ENCODE measurements around the gene TRIM24. TPM values are rescaled to one million over a fixed set of nuclear protein-coding genes. Genes with fewer than 3 reads are reported as not detected.
"Not testable (repeated sequence)": the region's sequence is repeated elsewhere in the genome, so short reads cannot be mapped to it uniquely, and the experiment has no call there.

TRIM24 gene
- total RNA-seq, 1 experiment from 2014 or later: 29.8 TPM

DNA sequence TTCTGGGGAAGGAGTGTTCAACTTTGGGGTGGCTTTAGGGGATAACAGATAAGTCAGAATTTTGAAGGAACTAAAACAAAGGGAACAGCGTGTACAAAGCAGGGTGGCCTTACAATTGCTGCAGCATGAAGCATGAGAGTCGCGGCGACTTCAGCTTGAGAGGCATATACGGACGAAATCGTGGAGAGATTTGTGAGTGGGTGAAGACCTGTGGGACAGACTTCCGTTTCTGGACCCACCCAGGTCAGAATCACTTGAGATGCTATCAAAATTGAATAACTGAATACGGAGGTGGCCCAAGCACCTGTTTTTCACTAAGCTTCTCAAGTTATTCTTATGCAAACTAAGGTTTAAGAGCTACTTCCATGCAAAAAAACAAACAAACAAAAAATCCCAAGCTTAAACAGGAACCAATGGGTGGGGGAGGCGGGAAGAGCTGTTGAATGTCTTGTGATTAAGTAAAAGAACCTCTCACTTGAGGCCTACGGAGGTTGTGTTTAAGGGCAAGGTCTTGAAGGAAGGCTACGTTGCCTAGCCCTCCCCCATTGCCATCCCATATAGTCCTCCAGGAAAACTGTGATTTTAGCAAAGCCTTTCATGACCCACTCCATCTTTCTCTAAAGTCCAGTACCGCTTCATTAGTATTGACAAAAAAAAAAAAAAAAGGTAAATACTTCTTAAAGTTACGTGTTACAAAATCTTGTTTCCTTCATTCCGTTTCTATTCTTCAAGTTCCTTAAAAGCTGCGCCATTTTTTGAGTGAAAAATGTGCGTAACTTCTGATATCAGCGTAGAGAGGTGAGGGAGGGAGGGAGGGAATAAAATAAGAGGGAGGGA, 1.3 kb upstream of the TRIM24 start:
- intact Hi-C loops (cut with micrococcal nuclease; ENCODE audit: unreplicated experiment): no loop called here
- TF ChIP-seq, protein P1, sequence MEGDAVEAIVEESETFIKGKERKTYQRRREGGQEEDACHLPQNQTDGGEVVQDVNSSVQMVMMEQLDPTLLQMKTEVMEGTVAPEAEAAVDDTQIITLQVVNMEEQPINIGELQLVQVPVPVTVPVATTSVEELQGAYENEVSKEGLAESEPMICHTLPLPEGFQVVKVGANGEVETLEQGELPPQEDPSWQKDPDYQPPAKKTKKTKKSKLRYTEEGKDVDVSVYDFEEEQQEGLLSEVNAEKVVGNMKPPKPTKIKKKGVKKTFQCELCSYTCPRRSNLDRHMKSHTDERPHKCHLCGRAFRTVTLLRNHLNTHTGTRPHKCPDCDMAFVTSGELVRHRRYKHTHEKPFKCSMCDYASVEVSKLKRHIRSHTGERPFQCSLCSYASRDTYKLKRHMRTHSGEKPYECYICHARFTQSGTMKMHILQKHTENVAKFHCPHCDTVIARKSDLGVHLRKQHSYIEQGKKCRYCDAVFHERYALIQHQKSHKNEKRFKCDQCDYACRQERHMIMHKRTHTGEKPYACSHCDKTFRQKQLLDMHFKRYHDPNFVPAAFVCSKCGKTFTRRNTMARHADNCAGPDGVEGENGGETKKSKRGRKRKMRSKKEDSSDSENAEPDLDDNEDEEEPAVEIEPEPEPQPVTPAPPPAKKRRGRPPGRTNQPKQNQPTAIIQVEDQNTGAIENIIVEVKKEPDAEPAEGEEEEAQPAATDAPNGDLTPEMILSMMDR (IDR thresholded peaks at IDR 0.05; ENCODE audit: unreplicated experiment): no peak
- peaks cover 15% of the 10 kb centered on the region for H3K4me1 Mint-ChIP-seq (ENCODE audit: low read depth, unreplicated experiment)
- DNase-seq: no peak
- H3K9me3 Mint-ChIP-seq (ENCODE audit: low read depth, unreplicated experiment): peaks cover 3% of the 10 kb centered on the region
- H3K36me3 Mint-ChIP-seq (ENCODE audit: insufficient read depth, unreplicated experiment): peaks cover 40% of the 10 kb centered on the region
- no peak overlapping the region for H3K4me3 Mint-ChIP-seq (ENCODE audit: low read depth, unreplicated experiment)
- BruUV-seq (replicated peaks): no TSS peak
- CTCF ChIA-PET: no interaction called here
- H3K27ac Mint-ChIP-seq (ENCODE audit: unreplicated experiment): peak overlapping the region; percentile 25
- H3K27me3 Mint-ChIP-seq (ENCODE audit: unreplicated experiment): no peaks in the 10 kb centered on the region

DNA sequence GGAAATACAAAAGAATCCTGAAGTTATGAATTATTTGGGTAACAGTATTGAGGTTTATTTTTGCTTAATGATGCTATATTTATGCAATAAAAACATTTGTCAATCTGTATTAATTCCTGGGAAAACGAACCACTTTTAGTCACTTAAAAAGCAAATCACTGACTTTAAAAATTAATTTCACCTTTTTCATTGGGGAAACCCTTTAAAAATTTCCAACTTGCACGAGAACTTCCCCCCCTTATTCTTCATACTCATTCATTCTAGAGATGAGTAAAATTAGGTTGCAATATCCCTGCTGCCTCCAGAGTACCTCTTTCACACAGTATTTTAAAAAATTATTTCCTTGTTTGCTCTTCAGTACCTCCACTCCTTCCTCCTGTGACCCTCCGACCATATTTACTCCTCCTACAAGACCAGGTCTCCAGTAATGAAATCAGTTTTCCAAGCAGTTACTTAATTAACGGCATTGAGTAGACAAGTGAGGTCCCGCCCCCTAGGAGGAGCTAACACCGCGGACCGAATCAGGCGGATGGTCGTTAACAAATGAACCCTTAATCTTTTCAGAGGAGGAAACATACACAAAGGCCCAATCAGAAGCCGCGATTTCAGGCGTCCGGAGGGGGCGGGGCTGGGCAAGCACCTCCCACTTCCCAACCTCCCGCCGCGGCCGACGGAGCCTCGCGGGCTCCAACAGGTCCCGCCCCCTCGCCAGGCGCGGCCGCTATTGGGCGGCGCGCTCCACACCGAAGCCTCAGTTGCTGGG, 465 bp upstream of the TRIM24 start:
- TF ChIP-seq, protein P1 (IDR thresholded peaks at IDR 0.05; ENCODE audit: unreplicated experiment): no peak
- DNase-seq: peak; percentile 98
- BruUV-seq (replicated peaks): no TSS peak
- peaks cover 15% of the 10 kb centered on the region for H3K4me1 Mint-ChIP-seq (ENCODE audit: low read depth, unreplicated experiment)
- H3K36me3 Mint-ChIP-seq (ENCODE audit: insufficient read depth, unreplicated experiment): peaks cover 40% of the 10 kb centered on the region
- H3K27ac Mint-ChIP-seq (ENCODE audit: unreplicated experiment): peak overlapping the region; percentile 82
- intact Hi-C loops (cut with micrococcal nuclease; ENCODE audit: unreplicated experiment): loop anchor here (5.0 to 10.0 kb wide), 2 partner anchors 62 to 275 kb away; no protein-coding TSS in a partner anchor
- H3K9me3 Mint-ChIP-seq (ENCODE audit: low read depth, unreplicated experiment): peaks cover 3% of the 10 kb centered on the region
- peak overlapping the region; percentile 83 for H3K4me3 Mint-ChIP-seq (ENCODE audit: low read depth, unreplicated experiment)
- H3K27me3 Mint-ChIP-seq (ENCODE audit: unreplicated experiment): no peaks in the 10 kb centered on the region
- CTCF ChIA-PET: interaction anchor here (0.5 to 1.0 kb wide), 4 partner anchors 204 to 481 kb away, joined by 3 read pairs; no protein-coding TSS in a partner anchor

DNA sequence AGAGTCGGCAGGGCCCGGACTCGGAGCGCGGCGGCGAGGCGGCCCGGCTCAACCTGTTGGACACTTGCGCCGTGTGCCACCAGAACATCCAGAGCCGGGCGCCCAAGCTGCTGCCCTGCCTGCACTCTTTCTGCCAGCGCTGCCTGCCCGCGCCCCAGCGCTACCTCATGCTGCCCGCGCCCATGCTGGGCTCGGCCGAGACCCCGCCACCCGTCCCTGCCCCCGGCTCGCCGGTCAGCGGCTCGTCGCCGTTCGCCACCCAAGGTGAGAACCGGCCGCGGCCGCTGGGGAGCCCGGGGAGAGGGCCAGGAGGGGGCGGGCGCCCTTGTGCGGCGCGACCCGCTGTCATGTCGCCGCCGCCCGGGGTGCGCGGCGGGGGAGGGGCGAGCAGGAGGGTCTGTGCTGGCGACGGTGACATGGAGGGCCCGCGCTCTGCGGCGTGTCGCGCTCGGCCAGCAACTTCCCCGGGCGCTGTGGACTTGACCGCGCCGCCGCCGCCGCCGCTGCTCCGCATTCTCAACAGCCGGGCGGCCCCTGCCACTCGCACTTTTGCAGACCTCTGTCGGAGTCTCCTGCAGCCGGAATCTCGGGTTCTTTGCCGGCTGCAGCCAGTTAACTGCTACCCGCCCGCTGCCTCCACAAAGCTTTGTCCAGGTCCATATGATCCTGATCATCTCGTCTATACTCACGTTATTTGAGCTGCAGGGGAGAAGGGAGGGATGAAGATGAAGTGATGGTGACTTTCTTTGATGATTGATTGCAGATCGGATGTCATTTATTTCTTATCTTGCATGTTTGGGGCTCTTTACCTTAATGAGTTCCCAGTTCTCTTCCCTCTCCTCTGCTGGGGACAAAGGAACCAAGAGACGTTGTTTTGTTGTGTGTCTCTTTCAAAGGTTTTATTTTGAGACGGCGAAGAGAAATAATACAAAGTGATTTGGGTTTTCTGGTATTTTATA, 869 bp downstream of the TRIM24 start:
- Mint-ChIP-seq H3K27me3 (ENCODE audit: unreplicated experiment) (no peaks in the 10 kb centered on the region), H3K9me3 (ENCODE audit: low read depth, unreplicated experiment) (peaks cover 3% of the 10 kb centered on the region), H3K4me3 (ENCODE audit: low read depth, unreplicated experiment) (peak overlapping the region; percentile 83), H3K4me1 (ENCODE audit: low read depth, unreplicated experiment) (peaks cover 27% of the 10 kb centered on the region), H3K36me3 (ENCODE audit: insufficient read depth, unreplicated experiment) (peaks cover 40% of the 10 kb centered on the region), H3K27ac (ENCODE audit: unreplicated experiment) (peak overlapping the region; percentile 82)
- intact Hi-C loops (cut with micrococcal nuclease; ENCODE audit: unreplicated experiment): loop anchor here (5.0 to 10.0 kb wide), 2 partner anchors 64 to 274 kb away; no protein-coding TSS in a partner anchor
- no TSS peak for BruUV-seq (replicated peaks)
- peak; percentile 73 for DNase-seq
- TF ChIP-seq, protein P1 (IDR thresholded peaks at IDR 0.05; ENCODE audit: unreplicated experiment): no peak
- CTCF ChIA-PET: interaction anchor here (0.6 kb wide), 1 partner anchor 158 kb away, joined by 3 read pairs; no protein-coding TSS in a partner anchor

DNA sequence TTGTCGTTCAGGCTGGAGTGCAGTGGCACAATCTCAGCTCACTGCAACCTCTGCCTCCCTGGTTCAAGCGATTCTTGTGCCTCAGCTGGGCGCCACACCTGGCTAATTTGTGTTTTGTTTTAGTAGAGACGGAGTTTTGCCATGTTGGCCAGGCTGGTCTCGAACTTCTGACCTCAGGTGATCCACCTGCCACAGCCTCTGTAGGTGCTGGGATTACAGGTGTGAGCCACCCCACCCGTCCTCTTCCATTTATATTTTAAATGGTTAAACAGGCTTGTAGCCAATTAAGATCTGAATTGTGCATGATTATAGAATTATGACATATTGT, 3.2 kb downstream of the TRIM24 start:
- not testable (repeated sequence) for H3K27ac Mint-ChIP-seq (ENCODE audit: unreplicated experiment); H3K27me3 Mint-ChIP-seq (ENCODE audit: unreplicated experiment); H3K9me3 Mint-ChIP-seq (ENCODE audit: low read depth, unreplicated experiment); BruUV-seq (replicated peaks); DNase-seq
- Mint-ChIP-seq H3K36me3 (ENCODE audit: insufficient read depth, unreplicated experiment) (peaks cover 40% of the 10 kb centered on the region), H3K4me1 (ENCODE audit: low read depth, unreplicated experiment) (peaks cover 31% of the 10 kb centered on the region), H3K4me3 (ENCODE audit: low read depth, unreplicated experiment) (peak overlapping the region; percentile 83)
- CTCF ChIA-PET: interaction anchor here (0.6 kb wide), 1 partner anchor 179 kb away, joined by 3 read pairs; no protein-coding TSS in a partner anchor
- intact Hi-C loops (cut with micrococcal nuclease; ENCODE audit: unreplicated experiment): loop anchor here (5.0 to 10.0 kb wide), 2 partner anchors 66 to 272 kb away; no protein-coding TSS in a partner anchor
